GM23338 (cell line): ENCODE measurements around the gene AOPEP. TPM values are rescaled to one million over a fixed set of nuclear protein-coding genes. Genes with fewer than 3 reads are reported as not detected.

Experiments used
- ATAC-seq: fragments of 200-7000 bp; cut with Tn5 transposase; 3 replicates; pipeline ENCODE4 v1.9.1; 2020
- DNase-seq: peaks from one replicate; pipeline ENCODE4 v3.0.0-alpha.2; 2015; ENCODE audit warnings: low spot score
- H2AFZ ChIP-seq: fragments of 200-600 bp; sonication (generic); 2 replicates; pipeline ENCODE4 v1.8.0; 2016; ENCODE audit warnings: antibody characterized with exemption, mild to moderate bottlenecking, moderate library complexity
- H3F3A ChIP-seq: fragments of 200-600 bp; sonication (generic); replicated peaks from 2 replicates; pipeline ENCODE4 v1.8.0; 2017; ENCODE audit warnings: antibody characterized with exemption, mixed run types, low read depth
- H3K27ac ChIP-seq: fragments of 200-600 bp; sonication (generic); 2 replicates; pipeline ENCODE4 v1.6.1; 2016; ENCODE audit warnings: low read depth
- H3K27me3 ChIP-seq: fragments of 200-600 bp; sonication (generic); 2 replicates; pipeline ENCODE4 v1.8.0; 2016; ENCODE audit warnings: mild to moderate bottlenecking, mixed run types, moderate library complexity; ENCODE audit not compliant: insufficient read depth
- H3K36me3 ChIP-seq: fragments of 200-600 bp; sonication (generic); 2 replicates; pipeline ENCODE4 v1.8.0; 2016; ENCODE audit warnings: mild to moderate bottlenecking; ENCODE audit not compliant: insufficient read depth
- H3K4me1 ChIP-seq: fragments of 200-600 bp; sonication (generic); 2 replicates; pipeline ENCODE4 v1.8.0; 2016; ENCODE audit warnings: mild to moderate bottlenecking, moderate library complexity; ENCODE audit not compliant: insufficient read depth
- H3K4me2 ChIP-seq: fragments of 200-600 bp; sonication (generic); 2 replicates; pipeline ENCODE4 v1.7.1; 2017; ENCODE audit warnings: mixed run types
- H3K4me3 ChIP-seq: fragments of 200-600 bp; sonication (generic); 2 replicates; pipeline ENCODE4 v1.6.1; 2016; ENCODE audit warnings: mixed run types
- H3K79me2 ChIP-seq: fragments of 200-600 bp; sonication (generic); replicated peaks from 2 replicates; pipeline ENCODE4 v1.8.0; 2017; ENCODE audit warnings: mild to moderate bottlenecking; ENCODE audit not compliant: insufficient read depth
- H3K9me2 ChIP-seq: fragments of 200-600 bp; sonication (generic); 2 replicates; pipeline ENCODE4 v1.8.0; 2017; ENCODE audit not compliant: insufficient read depth
- H4K20me1 ChIP-seq: fragments of 200-600 bp; sonication (generic); replicated peaks from 2 replicates; pipeline ENCODE4 v1.8.0; 2017; ENCODE audit warnings: mild to moderate bottlenecking; ENCODE audit not compliant: insufficient read depth
- H3K27ac Mint-ChIP-seq: 2 replicates; pipeline ENCODE4 v1.8.0; 2020; ENCODE audit warnings: inconsistent platforms, mild to moderate bottlenecking, moderate library complexity, mixed read lengths
- H3K27me3 Mint-ChIP-seq: 3 replicates; pipeline ENCODE4 v1.8.0; 2022; ENCODE audit warnings: low read depth, mild to moderate bottlenecking, moderate library complexity, mixed read lengths, inconsistent platforms; ENCODE audit not compliant: insufficient read depth, poor library complexity
- H3K36me3 Mint-ChIP-seq: 3 replicates; pipeline ENCODE4 v1.8.0; 2021; ENCODE audit warnings: low read depth, mild to moderate bottlenecking, inconsistent platforms, moderate library complexity, mixed read lengths
- H3K4me1 Mint-ChIP-seq: 3 replicates; pipeline ENCODE4 v1.8.0; 2020; ENCODE audit warnings: mild to moderate bottlenecking, inconsistent platforms, mixed read lengths
- H3K4me3 Mint-ChIP-seq: 3 replicates; pipeline ENCODE4 v1.8.0; 2021; ENCODE audit warnings: moderate library complexity, mild to moderate bottlenecking, inconsistent platforms, mixed read lengths
- H3K9me3 Mint-ChIP-seq: 3 replicates; pipeline ENCODE4 v1.8.0; 2020; ENCODE audit warnings: moderate library complexity, mild to moderate bottlenecking, inconsistent platforms, mixed read lengths
- CTCF ChIP-seq, 2 experiments: fragments of 200-600 bp in 1 of 2; sonication (generic) in 1 of 2; conservative IDR thresholded peaks; 2 replicates each; pipeline versions ENCODE4 v1.5.1 to v1.6.1; 2016 to 2017; ENCODE audit warnings: antibody characterized with exemption in 2 of 2, low read depth in 2 of 2, mild to moderate bottlenecking in 2 of 2, moderate library complexity in 1 of 2
- ETS1 ChIP-seq: IDR thresholded peaks from 2 replicates; pipeline ENCODE4 v1.6.1; 2016; ENCODE audit warnings: antibody characterized with exemption
- EZH2 ChIP-seq: fragments of 200-600 bp; sonication (generic); IDR thresholded peaks from one replicate; pipeline ENCODE4 v1.8.0; 2017; ENCODE audit warnings: antibody characterized with exemption, mild to moderate bottlenecking, low read depth; ENCODE audit not compliant: unreplicated experiment
- EZH2phosphoT487 ChIP-seq: fragments of 200-600 bp; sonication (generic); IDR thresholded peaks from one replicate; pipeline ENCODE4 v1.8.1; 2018; ENCODE audit warnings: antibody characterized with exemption; ENCODE audit not compliant: unreplicated experiment
- JUNB ChIP-seq: IDR thresholded peaks from one replicate; pipeline ENCODE4 v1.6.1; 2016; ENCODE audit warnings: antibody characterized with exemption; ENCODE audit not compliant: unreplicated experiment
- NANOG ChIP-seq: IDR thresholded peaks from 2 replicates; pipeline ENCODE4 v1.6.1; 2016; ENCODE audit warnings: antibody characterized with exemption, borderline replicate concordance
- POLR2AphosphoS5 ChIP-seq: IDR thresholded peaks from 2 replicates; pipeline ENCODE4 v1.6.1; 2016; ENCODE audit warnings: antibody characterized with exemption, low read depth
- REST ChIP-seq: IDR thresholded peaks from one replicate; pipeline ENCODE4 v1.6.1; 2018; ENCODE audit warnings: antibody characterized with exemption; ENCODE audit not compliant: unreplicated experiment
- STAT1 ChIP-seq: IDR thresholded peaks from one replicate; pipeline ENCODE4 v1.6.1; 2016; ENCODE audit warnings: antibody characterized with exemption; ENCODE audit not compliant: unreplicated experiment
- ZNF114 ChIP-seq: fragments of 250-450 bp; sonication (Bioruptor Pico); IDR thresholded peaks from 2 replicates; pipeline ENCODE4 v1.5.0; 2020; ENCODE audit warnings: mild to moderate bottlenecking, moderate library complexity
- ZNF462 ChIP-seq: fragments of 250-450 bp; sonication (Bioruptor Pico); IDR thresholded peaks from 2 replicates; pipeline ENCODE4 v1.5.0; 2020; ENCODE audit warnings: mild to moderate bottlenecking, moderate library complexity
- polyA plus RNA-seq: library from polyadenylated mRNA; unstranded; fragments of >200 nt; fragmentation: Nextera tagmentation; extraction: Ambion mirVana; gene quantifications from 2 replicates; pipeline ENCODE4 v1.2.1, GENCODE V29; 2016
- total RNA-seq: library from RNA; depleted of rRNA; stranded (reverse); fragments of >200 nt; shearing (Covaris generic); gene quantifications from 2 replicates; pipeline ENCODE4 v1.2.3, GENCODE V29; 2014

Gene AOPEP
- total and polyA plus RNA-seq, 2 experiments from 2014 or later = 7.0 to 16.5 TPM

- TF ChIP-seq CTCF (conservative IDR thresholded peaks at IDR 0.05; ENCODE audit: low read depth in 2 of 2) (no peak), POLR2AphosphoS5 (no peak), EZH2phosphoT487 (no peak), ETS1 (no peak), STAT1 (no peak), ZNF114 (CRISPR knock-in tag) (no peak), NANOG (no peak), EZH2 (no peak)
Observed at GRCh38 chr9:94725293-94725692, 1.2 kb upstream of the AOPEP start (continued).

GRCh38 chr9:94728719-94729118, 2.2 kb downstream of the AOPEP start:
- no peaks in the 10 kb centered on the region for H3K9me2 ChIP-seq
- no peak overlapping the region for H3K4me2 ChIP-seq
- Mint-ChIP-seq H3K27ac (no peak overlapping the region), H3K9me3 (no peaks in the 10 kb centered on the region), H3K36me3 (no peaks in the 10 kb centered on the region), H3K4me3 (no peak overlapping the region), H3K27me3 (peaks cover 3% of the 10 kb centered on the region), H3K4me1 (no peaks in the 10 kb centered on the region; the same call in 2 of the 3 replicates)
- peaks cover 25% of the 10 kb centered on the region for H3K79me2 ChIP-seq
- H4K20me1 ChIP-seq = no peaks in the 10 kb centered on the region
- DNase-seq (no peak), ATAC-seq (no peak)
- no peaks in the 10 kb centered on the region for H3F3A ChIP-seq
- no peak overlapping the region for H3K27ac ChIP-seq
- no peak overlapping the region for H2AFZ ChIP-seq
- no peaks in the 10 kb centered on the region for H3K4me1 ChIP-seq
- TF ChIP-seq ZNF462 (CRISPR knock-in tag) = no peak
- TF ChIP-seq JUNB = no peak
- no peak for TF ChIP-seq EZH2phosphoT487
- no peak for TF ChIP-seq REST
- TF ChIP-seq EZH2 = no peak
- H3K36me3 ChIP-seq = no peaks in the 10 kb centered on the region
- H3K4me3 ChIP-seq = no peak overlapping the region
- H3K27me3 ChIP-seq = no peaks in the 10 kb centered on the region
